K562 (cell line): Measurements from ENCODE around the gene CD22. TPM values are rescaled to one million over a fixed set of nuclear protein-coding genes. Genes with fewer than 3 reads are reported as not detected.
A peak's percentile ranks its signal among the peaks of the same experiment; 100 is the strongest.

Source experiments
- ATAC-seq: fragments of 200-7000 bp; cut with Tn5 transposase; 3 replicates; pipeline ENCODE4 v1.9.1; 2020; ENCODE audit warnings: moderate library complexity
- BruUV-seq: library from RNA; stranded (reverse); fragments of 400-500 nt; replicated peaks from 2 replicates; lab custom pipeline; 2021; lab: Mats Ljungman, UMichigan
- CTCF ChIA-PET: fragments of 300-600 bp; formaldehyde crosslinking; extraction: SDS; loops from one replicate; lab custom pipeline; 2021; ENCODE audit warnings: low intra/inter-chr PET ratio; lab: Yijun Ruan, JAX
- POLR2A ChIA-PET: fragments of 300-600, 350-650 bp; sonication (Branson Sonifier 250); formaldehyde crosslinking; extraction: SDS; loops from one replicate; lab custom pipeline; 2021; ENCODE audit warnings: antibody characterized with exemption, inconsistent platforms; lab: Yijun Ruan, JAX
- DNase-seq, 4 experiments: peaks; one replicate each; pipeline versions ENCODE4 v3.0.0 to v3.0.0-alpha.2; 2011 to 2018; ENCODE audit warnings: low spot score in 3 of 4, mixed read lengths in 3 of 4; ENCODE audit errors: extremely low read depth in 1 of 4
- FAIRE-seq: peaks from 2 replicates; lab custom pipeline; 2011; peaks lifted over from hg19 to GRCh38; lab: Jason Lieb, UNC
- H2AFZ ChIP-seq: 2 replicates; pipeline ENCODE4 v1.6.0; 2011; ENCODE audit warnings: low read depth, low read length, control low read depth, inconsistent platforms
- H3K27ac ChIP-seq: fragments of 200-600 bp; 3 replicates; pipeline ENCODE4 v1.8.0; 2011; ENCODE audit warnings: low read depth, mild to moderate bottlenecking, control low read depth, inconsistent platforms, low read length, moderate library complexity, mixed read lengths; ENCODE audit errors: extremely low read depth
- H3K27me3 ChIP-seq, 2 experiments: fragments of 300-600 bp in 1 of 2; 2 replicates in 1 of 2; 3 replicates in 1 of 2; pipeline versions ENCODE4 v1.6.0 to v1.8.0; 2011; ENCODE audit warnings: inconsistent platforms in 2 of 2, low read length in 2 of 2, mild to moderate bottlenecking in 1 of 2, mixed read lengths in 1 of 2, moderate library complexity in 1 of 2; ENCODE audit not compliant: control insufficient read depth in 2 of 2, insufficient read depth in 2 of 2
- H3K36me3 ChIP-seq: fragments of 300-600 bp; 3 replicates; pipeline ENCODE4 v1.8.0; 2011; ENCODE audit warnings: mild to moderate bottlenecking, low read length, inconsistent platforms; ENCODE audit not compliant: control insufficient read depth, insufficient read depth
- H3K4me1 ChIP-seq, 2 experiments: fragments of 200-600 bp in 1 of 2; replicated peaks in 1 of 2; 2 replicates in 1 of 2; 3 replicates in 1 of 2; pipeline versions ENCODE4 v1.5.1 to v1.8.0; 2011; ENCODE audit warnings: inconsistent platforms in 2 of 2, low read length in 2 of 2, mild to moderate bottlenecking in 1 of 2, mixed read lengths in 1 of 2, moderate library complexity in 1 of 2; ENCODE audit not compliant: control insufficient read depth in 2 of 2, insufficient read depth in 2 of 2
- H3K4me2 ChIP-seq: 2 replicates; pipeline ENCODE4 v1.6.1; 2011; ENCODE audit warnings: low read length, control low read depth, inconsistent platforms, mixed read lengths; ENCODE audit not compliant: insufficient read depth
- H3K4me3 ChIP-seq: fragments of 200-600 bp; sonication (generic), shearing (Covaris generic); 2 replicates; pipeline ENCODE4 v1.5.1; 2016; ENCODE audit warnings: control low read depth, inconsistent platforms
- H3K79me2 ChIP-seq: fragments of 200-600 bp; 3 replicates; pipeline ENCODE4 v1.8.0; 2011; ENCODE audit warnings: low read length, inconsistent platforms; ENCODE audit not compliant: control insufficient read depth, insufficient read depth
- H3K9ac ChIP-seq, 2 experiments: 2 replicates each; pipeline versions ENCODE4 v1.6.0 to v1.6.1; 2011; ENCODE audit warnings: low read depth in 2 of 2, low read length in 2 of 2, control low read depth in 1 of 2, inconsistent platforms in 1 of 2, mild to moderate bottlenecking in 1 of 2, mixed read lengths in 1 of 2; ENCODE audit not compliant: insufficient read depth in 1 of 2
- H3K9me1 ChIP-seq: one replicate; pipeline ENCODE4 v1.6.0; 2011; ENCODE audit warnings: inconsistent platforms, mild to moderate bottlenecking, low read length, moderate library complexity; ENCODE audit not compliant: control insufficient read depth, insufficient read depth
- H3K9me3 ChIP-seq: replicated peaks from 2 replicates; pipeline ENCODE4 v1.5.1; 2011; ENCODE audit warnings: low read depth, low read length, inconsistent platforms; ENCODE audit not compliant: control insufficient read depth, insufficient read depth
- H4K20me1 ChIP-seq: replicated peaks from 2 replicates; pipeline ENCODE4 v1.6.1; 2011; ENCODE audit warnings: low read length, inconsistent platforms, mixed read lengths; ENCODE audit not compliant: control insufficient read depth, insufficient read depth
- BRD9 ChIP-seq: fragments of 450-650 bp; IDR thresholded peaks from 2 replicates; pipeline ENCODE4 v1.6.1; 2018; ENCODE audit warnings: low read depth; ENCODE audit not compliant: partially characterized antibody
- DPF2 ChIP-seq: fragments of 450-650 bp; IDR thresholded peaks from 2 replicates; pipeline ENCODE4 v1.6.1; 2016
- FOXJ2 ChIP-seq: fragments of 200-800 bp; sonication (Bioruptor generic); IDR thresholded peaks from 2 replicates; pipeline ENCODE4 v1.6.1; 2016; ENCODE audit warnings: missing genetic modification characterization, missing compliant biosample characterization
- HDAC1 ChIP-seq, 2 experiments: fragments of 450-650 bp; IDR thresholded peaks; 2 replicates each; pipeline ENCODE4 v1.6.1; 2016 to 2017; ENCODE audit warnings: inconsistent platforms in 1 of 2, mild to moderate bottlenecking in 1 of 2, moderate library complexity in 1 of 2
- HDGF ChIP-seq: fragments of 450-650 bp; IDR thresholded peaks from 2 replicates; pipeline ENCODE4 v1.6.1; 2016
- IRF9 ChIP-seq: fragments of 450-650 bp; IDR thresholded peaks from 2 replicates; pipeline ENCODE4 v1.6.1; 2016; ENCODE audit warnings: missing biosample characterization, missing genetic modification characterization
- STAG1 ChIP-seq: sonication (generic); formaldehyde crosslinking; IDR thresholded peaks from 2 replicates; pipeline ENCODE4 v1.5.0; 2020; ENCODE audit warnings: missing genetic modification reagents, borderline replicate concordance
- TCF15 ChIP-seq: fragments of 250-450 bp; sonication (Bioruptor Pico); IDR thresholded peaks from 2 replicates; pipeline ENCODE4 v1.8.0; 2022; ENCODE audit warnings: moderate library complexity, mild to moderate bottlenecking, inconsistent platforms
- ZFP91 ChIP-seq: sonication (generic); formaldehyde crosslinking; IDR thresholded peaks from 2 replicates; pipeline ENCODE4 v1.8.0; 2022; ENCODE audit warnings: mild to moderate bottlenecking, missing genetic modification reagents
- ZNF121 ChIP-seq: sonication (generic); formaldehyde crosslinking; conservative IDR thresholded peaks from 2 replicates; pipeline ENCODE4 v1.8.0; 2022; ENCODE audit warnings: missing genetic modification reagents
- WGBS: fragments of 100-300 bp; shearing (Covaris generic); methylation state at CpG from one replicate; pipeline ENCODE4 v1.1.6; 2016; ENCODE audit warnings: low coverage, mixed read lengths; ENCODE audit not compliant: insufficient coverage; ENCODE audit errors: missing lambda C conversion rate; 5-methylcytosine and 5-hydroxymethylcytosine counted together
- in situ Hi-C: fragments of 300-500 bp; cut with MboI; formaldehyde crosslinking; loops from 4 replicates; pipeline ENCODE4 v1.15.0; 2018; ENCODE audit warnings: inconsistent platforms, mixed read lengths
- intact Hi-C: fragments of 100-400 bp; cut with micrococcal nuclease; formaldehyde crosslinking; loops from 2 replicates; pipeline ENCODE4 v1.14.2; 2022
- polyA plus RNA-seq, 8 experiments: library from polyadenylated mRNA; depleted of rRNA in 4 of 8; stranded (reverse) in 5 of 8; unstranded in 3 of 8; fragments of >200 nt; fragmentation: Nextera tagmentation in 2 of 8; fragmentation: Illumina TruSeq in 1 of 8; extraction: Ambion mirVana in 2 of 8; extraction: Trizol in 1 of 8; gene quantifications; 2 replicates each; pipeline versions ENCODE4 v1.2.1 to v1.2.3, GENCODE V29; 2011 to 2014; ENCODE audit warnings: inconsistent platforms in 1 of 8, missing spikeins in 1 of 8
- total RNA-seq, 7 experiments: library from RNA; depleted of rRNA in 6 of 7; stranded (reverse); fragments of >200 nt in 6 of 7; fragmentation: Illumina TruSeq in 2 of 7; extraction: Trizol in 2 of 7; gene quantifications; 2 replicates each; pipeline versions ENCODE4 v1.2.1 to v1.2.3, GENCODE V29; 2011 to 2021; ENCODE audit warnings: low replicate concordance in 1 of 7

CD22 gene
- total and polyA plus RNA-seq, 9 of the 15 experiments (the other 6 are each of a cell fraction or from before 2014, with no cell fraction given), result 0.29 to 5.0 (median 3.5) TPM

DNA sequence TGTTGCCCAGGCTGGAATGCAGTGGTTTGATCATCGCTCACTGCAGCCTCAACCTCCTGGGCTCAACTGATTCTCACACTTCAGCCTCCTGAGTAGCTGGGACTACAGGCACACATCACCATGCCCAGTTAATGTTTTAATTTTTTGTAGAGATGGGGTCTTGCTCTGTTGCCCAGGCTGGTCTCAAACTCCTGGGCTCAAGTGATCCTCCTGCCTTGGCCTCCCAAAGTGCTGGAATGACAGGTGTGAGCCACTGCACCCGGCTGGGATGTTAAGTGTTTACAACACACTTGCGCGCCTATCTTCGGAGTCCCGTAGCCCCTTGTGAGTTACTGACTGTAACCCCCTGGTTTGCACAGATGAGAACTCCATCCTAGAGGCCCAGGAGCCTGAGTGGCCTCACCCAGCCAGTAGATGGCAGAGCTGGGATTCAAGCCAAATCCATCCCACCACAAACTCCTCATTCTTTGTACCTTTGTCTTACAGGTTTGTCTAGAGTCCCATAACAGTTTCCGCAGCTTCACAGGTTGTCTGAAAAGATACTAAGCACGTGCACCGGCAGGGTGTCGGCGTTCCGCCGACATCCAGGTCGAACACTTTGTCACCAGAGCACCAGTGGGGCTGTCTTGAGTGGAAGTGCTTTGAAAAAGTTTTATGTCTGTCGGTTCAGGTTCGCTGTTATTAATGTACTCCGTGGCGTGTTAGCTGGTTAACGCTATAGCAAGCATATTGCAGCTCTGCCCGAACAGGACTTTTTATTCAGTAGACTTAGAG, 22.3 kb upstream of the CD22 start:
- CTCF ChIA-PET, result interaction anchor here (0.7 kb wide), 1 partner anchor 46 kb away, joined by 3 read pairs; no protein-coding TSS in a partner anchor
- Histone ChIP-seq H3K9me1 (peaks cover 3% of the 10 kb centered on the region), H3K9ac (peak overlapping the region; percentile 41 to 61; a peak in 3 of 4 replicates), H3K4me2 (peak overlapping the region; percentile 57), H3K79me2 (peaks cover 10% of the 10 kb centered on the region; the same call in 2 of the 3 replicates), H3K27me3 (no peaks in the 10 kb centered on the region), H3K27ac (peak overlapping the region; percentile 90), H3K36me3 (no peaks in the 10 kb centered on the region), H3K9me3 (no peaks in the 10 kb centered on the region), H2AFZ (peak overlapping the region; percentile 80), H3K4me1 (peaks cover 69% of the 10 kb centered on the region in 2 experiments), H3K4me3 (no peak overlapping the region), H4K20me1 (no peaks in the 10 kb centered on the region)
- BruUV-seq, result TSS peak; percentile 59
- DNase-seq (peak in 2 of 4 experiments; percentile 59 to 80), FAIRE-seq (peak; percentile 11), ATAC-seq (peak; percentile 46)
- intact Hi-C loops (no loop called here), in situ Hi-C loops (no loop called here)
- 62% methylated on average over 20 of the region's 20 CpGs for WGBS
- POLR2A ChIA-PET, result interaction anchor here (0.6 to 2.3 kb wide), 4 partner anchors 9 to 135 kb away, joined by 3 to 11 read pairs (median 4); partner anchors contain the start of gene FFAR1
- TF ChIP-seq DPF2, result 0 out of 2 replicates have a peak, but pooled peaks have one; percentile 36
- no peak for TF ChIP-seq ZFP91 (CRISPR knock-in tag)
- TF ChIP-seq TCF15 (CRISPR knock-in tag), result 0 out of 2 replicates have a peak, but pooled peaks have one; percentile 42
- TF ChIP-seq HDGF, result peak; percentile 90; the same call in 1 of the 2 replicates
- peak in 1 of 2 experiments; percentile 32; a peak in 1 of 4 replicates for TF ChIP-seq HDAC1 (IDR thresholded peaks at IDR 0.05)
- 0 out of 2 replicates have a peak, but pooled peaks have one; percentile 3 for TF ChIP-seq IRF9
- no peak for TF ChIP-seq STAG1 (CRISPR knock-in tag)
- peak; percentile 54 for TF ChIP-seq BRD9
- no peak for TF ChIP-seq FOXJ2 (tag)
- TF ChIP-seq ZNF121 (CRISPR knock-in tag), result peak; percentile 100
